Neural progenitor cell (in vitro differentiated cells): Measurements from ENCODE around the gene MGMT.

Experiments
- EZH2 ChIP-seq: fragments of 200-600 bp; sonication (generic); IDR thresholded peaks from 2 replicates; pipeline ENCODE4 v1.6.1; 2017; ENCODE audit warnings: antibody characterized with exemption, mild to moderate bottlenecking, moderate library complexity
- EZH2phosphoT487 ChIP-seq: fragments of 200-600 bp; sonication (generic); IDR thresholded peaks from 2 replicates; pipeline ENCODE4 v1.6.1; 2017; ENCODE audit warnings: antibody characterized with exemption
- TF ChIP-seq, protein P1 (sequence below): fragments of 200-600 bp; sonication (generic); IDR thresholded peaks from 2 replicates; pipeline ENCODE4 v1.5.1; 2017; ENCODE audit warnings: antibody characterized with exemption, mild to moderate bottlenecking

DNA sequence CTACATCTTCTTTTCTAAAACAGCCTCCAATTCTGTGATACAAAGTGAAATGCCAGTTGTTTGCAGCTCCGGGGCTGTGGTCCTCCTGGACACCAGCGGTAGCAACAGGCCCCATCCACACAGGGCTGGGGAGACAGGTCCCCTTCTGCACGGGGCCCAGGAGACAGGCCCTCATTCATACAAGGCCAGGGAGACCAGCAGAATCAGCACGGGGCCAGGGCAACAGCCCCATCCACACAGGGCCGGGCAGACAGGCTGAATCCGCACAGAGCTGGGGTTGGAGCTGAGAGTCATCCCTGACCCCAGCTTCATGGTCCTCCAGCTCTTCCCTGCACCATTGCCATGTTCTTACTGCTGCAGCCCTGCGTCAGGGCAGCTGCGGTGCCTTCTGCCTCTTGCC, 238.6 kb downstream of the MGMT start:
- TF ChIP-seq, protein P1, sequence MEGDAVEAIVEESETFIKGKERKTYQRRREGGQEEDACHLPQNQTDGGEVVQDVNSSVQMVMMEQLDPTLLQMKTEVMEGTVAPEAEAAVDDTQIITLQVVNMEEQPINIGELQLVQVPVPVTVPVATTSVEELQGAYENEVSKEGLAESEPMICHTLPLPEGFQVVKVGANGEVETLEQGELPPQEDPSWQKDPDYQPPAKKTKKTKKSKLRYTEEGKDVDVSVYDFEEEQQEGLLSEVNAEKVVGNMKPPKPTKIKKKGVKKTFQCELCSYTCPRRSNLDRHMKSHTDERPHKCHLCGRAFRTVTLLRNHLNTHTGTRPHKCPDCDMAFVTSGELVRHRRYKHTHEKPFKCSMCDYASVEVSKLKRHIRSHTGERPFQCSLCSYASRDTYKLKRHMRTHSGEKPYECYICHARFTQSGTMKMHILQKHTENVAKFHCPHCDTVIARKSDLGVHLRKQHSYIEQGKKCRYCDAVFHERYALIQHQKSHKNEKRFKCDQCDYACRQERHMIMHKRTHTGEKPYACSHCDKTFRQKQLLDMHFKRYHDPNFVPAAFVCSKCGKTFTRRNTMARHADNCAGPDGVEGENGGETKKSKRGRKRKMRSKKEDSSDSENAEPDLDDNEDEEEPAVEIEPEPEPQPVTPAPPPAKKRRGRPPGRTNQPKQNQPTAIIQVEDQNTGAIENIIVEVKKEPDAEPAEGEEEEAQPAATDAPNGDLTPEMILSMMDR, result no peak
- TF ChIP-seq EZH2, result no peak
- no peak for TF ChIP-seq EZH2phosphoT487
